ENCODE results near the gene LPP. TPM values are rescaled to one million over a fixed set of nuclear protein-coding genes. Genes with fewer than 3 reads are reported as not detected.
A peak's percentile ranks its signal among the peaks of the same experiment; 100 is the strongest.

Gene LPP
- total RNA-seq, 1 experiment from 2014 or later: 264 TPM

GRCh38 chr3:188680189-188680588 is 526.2 kb downstream of the LPP start:
- Mint-ChIP-seq H3K27ac (ENCODE audit: unreplicated experiment) (peak overlapping the region; percentile 7), H3K36me3 (ENCODE audit: insufficient read depth, unreplicated experiment) (no peaks in the 10 kb centered on the region), H3K4me1 (ENCODE audit: low read depth, unreplicated experiment) (peaks cover 32% of the 10 kb centered on the region), H3K4me3 (ENCODE audit: low read depth, unreplicated experiment) (no peak overlapping the region), H3K27me3 (ENCODE audit: unreplicated experiment) (no peaks in the 10 kb centered on the region), H3K9me3 (ENCODE audit: low read depth, unreplicated experiment) (no peaks in the 10 kb centered on the region)
- intact Hi-C loops (cut with micrococcal nuclease; ENCODE audit: unreplicated experiment): no loop called here
- DNase-seq: no peak
- CTCF ChIA-PET: interaction anchor here (0.7 to 0.8 kb wide), 2 partner anchors 10 to 286 kb away, joined by 3 read pairs; no protein-coding TSS in a partner anchor
- TF ChIP-seq CTCF (IDR thresholded peaks at IDR 0.05; ENCODE audit: unreplicated experiment): no peak
- no TSS peak for BruUV-seq (replicated peaks)

GRCh38 chr3:188680605-188681004 is 526.6 kb downstream of the LPP start:
- no TSS peak for BruUV-seq (replicated peaks)
- Mint-ChIP-seq H3K4me1 (ENCODE audit: low read depth, unreplicated experiment) (peaks cover 32% of the 10 kb centered on the region), H3K4me3 (ENCODE audit: low read depth, unreplicated experiment) (no peak overlapping the region), H3K27ac (ENCODE audit: unreplicated experiment) (no peak overlapping the region), H3K27me3 (ENCODE audit: unreplicated experiment) (no peaks in the 10 kb centered on the region), H3K9me3 (ENCODE audit: low read depth, unreplicated experiment) (no peaks in the 10 kb centered on the region), H3K36me3 (ENCODE audit: insufficient read depth, unreplicated experiment) (no peaks in the 10 kb centered on the region)
- CTCF ChIA-PET: interaction anchor here (0.7 to 0.8 kb wide), 2 partner anchors 9 to 286 kb away, joined by 3 read pairs; no protein-coding TSS in a partner anchor
- no peak for DNase-seq
- no peak for TF ChIP-seq CTCF (IDR thresholded peaks at IDR 0.05; ENCODE audit: unreplicated experiment)
- intact Hi-C loops (cut with micrococcal nuclease; ENCODE audit: unreplicated experiment): no loop called here

- peaks cover 32% of the 10 kb centered on the region for H3K4me1 Mint-ChIP-seq (ENCODE audit: low read depth, unreplicated experiment)
- no peak for TF ChIP-seq CTCF (IDR thresholded peaks at IDR 0.05; ENCODE audit: unreplicated experiment)
- BruUV-seq (replicated peaks): no TSS peak
- H3K9me3 Mint-ChIP-seq (ENCODE audit: low read depth, unreplicated experiment): no peaks in the 10 kb centered on the region
- H3K27ac Mint-ChIP-seq (ENCODE audit: unreplicated experiment): no peak overlapping the region
- DNase-seq: no peak
- CTCF ChIA-PET: no interaction called here
- intact Hi-C loops (cut with micrococcal nuclease; ENCODE audit: unreplicated experiment): no loop called here
- no peak overlapping the region for H3K4me3 Mint-ChIP-seq (ENCODE audit: low read depth, unreplicated experiment)
- no peaks in the 10 kb centered on the region for H3K27me3 Mint-ChIP-seq (ENCODE audit: unreplicated experiment)
- H3K36me3 Mint-ChIP-seq (ENCODE audit: insufficient read depth, unreplicated experiment): no peaks in the 10 kb centered on the region
Observed at GRCh38 chr3:188682316-188682715, 528.4 kb downstream of the LPP start.

- peaks cover 32% of the 10 kb centered on the region for H3K4me1 Mint-ChIP-seq (ENCODE audit: low read depth, unreplicated experiment)
- no peak for TF ChIP-seq CTCF (IDR thresholded peaks at IDR 0.05; ENCODE audit: unreplicated experiment)
Observed at GRCh38 chr3:188683032-188683521, 529.1 kb downstream of the LPP start.

More at GRCh38 chr3:188683032-188683521, 529.1 kb downstream of the LPP start:
- DNase-seq: peak; percentile 36
- Mint-ChIP-seq H3K36me3 (ENCODE audit: insufficient read depth, unreplicated experiment) (no peaks in the 10 kb centered on the region), H3K27ac (ENCODE audit: unreplicated experiment) (no peak overlapping the region), H3K9me3 (ENCODE audit: low read depth, unreplicated experiment) (no peaks in the 10 kb centered on the region), H3K27me3 (ENCODE audit: unreplicated experiment) (no peaks in the 10 kb centered on the region), H3K4me3 (ENCODE audit: low read depth, unreplicated experiment) (no peak overlapping the region)
- CTCF ChIA-PET: no interaction called here
- no TSS peak for BruUV-seq (replicated peaks)
- intact Hi-C loops (cut with micrococcal nuclease; ENCODE audit: unreplicated experiment): no loop called here
